HG02870 (cell line): ENCODE data around the gene ADORA1.

Experiments
- ATAC-seq: cut with Tn5 transposase; IDR thresholded peaks from one replicate; pipeline ENCODE4 v1.9.1; 2021; ENCODE audit warnings: mild to moderate bottlenecking, moderate library complexity; ENCODE audit not compliant: unreplicated experiment

ADORA1 gene

GRCh38 chr1:203153989-203154821 lies 26.7 kb downstream of the ADORA1 start:
- no peak for ATAC-seq

DNA sequence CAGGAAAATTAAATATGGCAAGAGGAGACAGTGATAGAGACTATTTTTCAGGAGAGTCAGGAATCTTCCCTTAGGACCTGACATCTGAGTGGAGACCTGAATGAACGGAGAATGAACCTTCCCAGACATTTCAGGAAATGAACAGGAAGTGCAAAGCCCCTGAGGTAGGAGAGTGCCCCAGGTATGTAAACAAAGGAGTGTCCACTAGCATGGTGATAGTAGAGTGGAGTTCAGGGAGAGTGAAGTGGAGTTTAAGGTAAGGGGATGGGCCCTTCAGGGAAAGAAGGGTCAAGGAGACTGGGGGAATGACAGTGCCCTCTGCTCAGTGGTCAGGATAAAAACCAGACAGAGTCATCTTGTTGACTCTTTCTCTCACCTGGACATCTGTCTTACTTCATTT lies 28.8 kb downstream of the ADORA1 start:
- ATAC-seq = no peak

DNA sequence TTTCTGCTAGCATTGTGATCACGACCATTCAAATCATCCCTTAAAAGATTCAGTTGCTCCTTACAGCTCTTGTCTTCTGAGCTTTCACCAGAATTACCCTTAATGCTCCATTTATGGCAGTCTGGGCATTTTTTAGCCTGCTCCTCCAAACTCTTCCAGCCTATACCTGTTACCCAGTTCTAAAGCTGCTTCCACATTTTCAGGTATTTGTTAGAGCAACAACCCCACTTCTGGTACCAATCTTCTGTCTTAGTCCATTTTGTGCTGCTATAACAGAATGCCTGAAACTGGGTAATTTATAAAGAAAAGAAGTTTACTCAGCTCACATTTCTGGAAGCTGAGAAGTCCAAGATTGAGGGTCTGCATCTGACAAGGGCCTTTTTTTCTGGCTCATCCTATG lies 30.9 kb downstream of the ADORA1 start:
- no peak for ATAC-seq

- ATAC-seq = no peak
Observed at GRCh38 chr1:203158960-203159665, 31.6 kb downstream of the ADORA1 start.

DNA sequence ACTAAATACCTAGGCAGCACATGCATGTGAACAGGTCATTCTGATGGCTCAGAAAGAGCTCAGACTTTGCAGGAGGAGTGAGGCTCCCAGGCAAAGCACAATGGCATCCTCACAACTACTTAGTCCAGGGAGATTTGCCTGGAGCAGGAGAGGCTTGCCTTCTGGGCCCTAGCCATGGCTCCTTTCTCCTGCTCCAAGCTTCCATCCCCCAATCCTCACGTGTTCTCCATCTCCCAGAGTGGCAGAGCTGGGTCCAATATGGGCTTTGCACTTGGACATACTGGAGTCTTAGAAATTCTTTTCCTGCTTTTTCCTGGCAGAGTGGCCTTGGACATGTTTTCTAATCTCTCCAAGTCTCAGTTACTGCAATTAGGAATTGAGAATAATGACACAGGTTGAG lies 32.3 kb downstream of the ADORA1 start:
- no peak for ATAC-seq

DNA sequence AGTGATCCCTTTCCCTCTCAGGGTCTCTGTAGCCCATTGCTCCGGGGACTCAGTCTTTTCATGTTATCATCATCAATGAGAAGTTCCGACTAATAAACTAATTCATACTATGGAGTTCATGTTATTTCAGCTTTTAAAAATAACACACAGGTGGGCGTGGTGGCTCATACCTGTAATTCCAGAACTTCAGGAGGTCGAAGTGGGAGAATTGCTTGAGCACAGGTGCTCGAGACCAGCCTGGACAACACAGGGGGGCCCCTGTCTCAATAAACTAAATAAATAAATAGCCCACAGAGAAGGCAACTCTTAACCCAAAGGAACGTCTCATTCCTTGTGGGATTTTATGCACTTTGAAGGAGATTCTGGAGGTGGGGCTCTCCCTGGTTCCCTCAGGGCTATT lies 33.6 kb downstream of the ADORA1 start:
- ATAC-seq = no peak

- ATAC-seq = no peak
Observed at GRCh38 chr1:203161703-203162102, 34.2 kb downstream of the ADORA1 start.

- no peak for ATAC-seq
Observed at GRCh38 chr1:203162403-203162802, 34.9 kb downstream of the ADORA1 start.

DNA sequence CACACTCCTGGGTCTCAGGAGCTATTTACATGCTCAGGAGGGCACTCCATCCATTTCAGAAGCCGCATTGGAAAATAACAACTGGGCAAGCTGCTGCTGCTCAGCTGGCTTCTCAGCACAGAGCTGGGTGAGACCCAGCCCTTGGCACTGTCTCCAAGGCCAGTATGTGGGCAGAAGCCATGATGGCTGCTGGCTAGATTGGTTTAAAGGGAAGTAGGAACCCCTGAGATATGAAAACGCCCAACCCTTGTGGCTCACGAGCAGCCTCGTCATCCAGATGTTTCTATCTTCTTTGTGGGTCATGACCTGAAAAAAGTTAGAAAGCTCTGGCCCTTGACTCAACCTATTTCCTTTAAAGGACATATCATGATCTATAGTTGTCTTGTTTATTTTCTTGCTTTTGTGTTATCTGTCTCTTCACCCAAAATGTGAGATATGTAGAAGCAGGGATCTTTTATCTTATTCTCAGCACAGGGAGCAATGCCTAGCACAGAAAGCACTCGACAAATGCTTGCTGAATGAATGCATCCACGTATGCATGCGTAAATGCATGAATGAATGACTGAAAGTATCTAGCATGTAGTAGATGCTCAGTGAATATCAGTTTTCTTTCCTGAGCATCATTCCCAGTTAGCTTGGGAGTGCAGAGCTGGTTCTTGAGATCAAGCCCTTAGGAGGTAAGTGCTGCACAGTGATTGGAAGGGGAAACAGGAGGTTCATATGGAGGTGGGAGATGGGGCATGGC lies 36.5 kb downstream of the ADORA1 start:
- ATAC-seq = no peak

DNA sequence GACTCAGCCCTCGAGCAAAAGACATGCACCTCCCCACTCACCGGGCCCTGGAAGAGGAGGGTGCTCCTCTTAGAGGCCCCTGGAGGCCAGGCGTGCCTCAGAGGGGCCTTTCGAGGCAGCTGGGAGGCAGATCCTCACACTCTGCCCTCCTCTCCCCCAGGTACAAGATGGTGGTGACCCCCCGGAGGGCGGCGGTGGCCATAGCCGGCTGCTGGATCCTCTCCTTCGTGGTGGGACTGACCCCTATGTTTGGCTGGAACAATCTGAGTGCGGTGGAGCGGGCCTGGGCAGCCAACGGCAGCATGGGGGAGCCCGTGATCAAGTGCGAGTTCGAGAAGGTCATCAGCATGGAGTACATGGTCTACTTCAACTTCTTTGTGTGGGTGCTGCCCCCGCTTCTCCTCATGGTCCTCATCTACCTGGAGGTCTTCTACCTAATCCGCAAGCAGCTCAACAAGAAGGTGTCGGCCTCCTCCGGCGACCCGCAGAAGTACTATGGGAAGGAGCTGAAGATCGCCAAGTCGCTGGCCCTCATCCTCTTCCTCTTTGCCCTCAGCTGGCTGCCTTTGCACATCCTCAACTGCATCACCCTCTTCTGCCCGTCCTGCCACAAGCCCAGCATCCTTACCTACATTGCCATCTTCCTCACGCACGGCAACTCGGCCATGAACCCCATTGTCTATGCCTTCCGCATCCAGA lies 37.7 kb downstream of the ADORA1 start:
- no peak for ATAC-seq

- no peak for ATAC-seq
Observed at GRCh38 chr1:203165800-203166161, 38.3 kb downstream of the ADORA1 start.

DNA sequence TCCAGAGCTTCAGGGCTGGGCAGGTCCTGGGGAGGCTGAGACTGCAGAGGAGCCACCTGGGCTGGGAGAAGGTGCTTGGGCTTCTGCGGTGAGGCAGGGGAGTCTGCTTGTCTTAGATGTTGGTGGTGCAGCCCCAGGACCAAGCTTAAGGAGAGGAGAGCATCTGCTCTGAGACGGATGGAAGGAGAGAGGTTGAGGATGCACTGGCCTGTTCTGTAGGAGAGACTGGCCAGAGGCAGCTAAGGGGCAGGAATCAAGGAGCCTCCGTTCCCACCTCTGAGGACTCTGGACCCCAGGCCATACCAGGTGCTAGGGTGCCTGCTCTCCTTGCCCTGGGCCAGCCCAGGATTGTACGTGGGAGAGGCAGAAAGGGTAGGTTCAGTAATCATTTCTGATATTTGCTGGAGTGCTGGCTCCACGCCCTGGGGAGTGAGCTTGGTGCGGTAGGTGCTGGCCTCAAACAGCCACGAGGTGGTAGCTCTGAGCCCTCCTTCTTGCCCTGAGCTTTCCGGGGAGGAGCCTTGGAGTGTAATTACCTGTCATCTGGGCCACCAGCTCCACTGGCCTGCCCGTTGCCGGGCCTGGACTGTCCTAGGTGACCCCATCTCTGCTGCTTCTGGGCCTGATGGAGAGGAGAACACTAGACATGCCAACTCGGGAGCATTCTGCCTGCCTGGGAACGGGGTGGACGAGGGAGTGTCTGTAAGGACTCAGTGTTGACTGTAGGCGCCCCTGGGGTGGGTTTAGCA lies 38.8 kb downstream of the ADORA1 start:
- no peak for ATAC-seq

- no peak for ATAC-seq
Observed at GRCh38 chr1:203167026-203167912, 39.7 kb downstream of the ADORA1 start.

GRCh38 chr1:203167913-203168200 lies 40.3 kb downstream of the ADORA1 start:
- ATAC-seq = no peak

DNA sequence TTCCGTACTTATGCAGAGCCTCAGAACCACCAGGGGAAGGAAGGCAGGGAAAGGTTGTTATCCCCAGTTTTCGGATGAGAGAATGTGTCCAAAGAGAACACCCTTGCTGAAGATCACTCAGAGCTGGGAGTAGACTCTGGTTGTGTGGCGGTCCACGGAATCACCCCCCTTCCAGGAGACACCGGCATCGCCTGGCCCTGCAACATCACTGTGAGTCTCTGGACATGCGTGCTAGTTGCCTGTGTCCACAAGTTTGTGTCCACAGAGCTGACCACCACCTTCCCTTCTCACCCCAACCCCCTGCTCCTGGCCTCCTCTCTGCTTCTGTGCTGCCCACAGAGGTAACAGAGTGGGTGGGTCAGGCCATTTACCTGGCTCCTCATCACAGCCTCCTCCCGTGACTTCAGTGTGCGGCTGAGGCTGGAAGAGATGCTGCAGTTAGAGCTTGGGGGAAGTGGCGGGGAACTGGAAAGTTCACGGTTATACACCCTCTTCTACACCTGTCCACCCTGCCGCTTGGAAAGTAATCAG lies 40.8 kb downstream of the ADORA1 start:
- ATAC-seq = no peak

DNA sequence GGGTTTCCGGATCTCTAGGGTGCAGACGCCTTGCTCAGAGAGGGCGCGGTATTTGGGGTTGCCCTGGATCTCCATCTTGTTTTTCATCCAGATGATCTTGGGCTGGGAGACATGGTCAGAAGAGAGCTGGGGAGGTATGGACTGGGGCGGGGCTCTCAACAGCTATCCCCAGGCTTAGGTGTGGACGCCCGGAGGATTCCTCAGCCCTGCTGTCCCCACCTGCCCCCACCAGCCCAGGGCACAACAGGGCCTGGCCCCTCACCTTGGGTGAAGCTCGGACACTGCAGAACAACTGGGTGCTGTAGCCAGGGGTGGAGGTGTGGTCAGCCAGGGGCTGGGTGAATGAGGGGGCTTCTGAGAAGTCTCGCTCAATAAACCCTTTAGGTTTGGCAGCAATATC lies 41.5 kb downstream of the ADORA1 start:
- ATAC-seq = no peak

DNA sequence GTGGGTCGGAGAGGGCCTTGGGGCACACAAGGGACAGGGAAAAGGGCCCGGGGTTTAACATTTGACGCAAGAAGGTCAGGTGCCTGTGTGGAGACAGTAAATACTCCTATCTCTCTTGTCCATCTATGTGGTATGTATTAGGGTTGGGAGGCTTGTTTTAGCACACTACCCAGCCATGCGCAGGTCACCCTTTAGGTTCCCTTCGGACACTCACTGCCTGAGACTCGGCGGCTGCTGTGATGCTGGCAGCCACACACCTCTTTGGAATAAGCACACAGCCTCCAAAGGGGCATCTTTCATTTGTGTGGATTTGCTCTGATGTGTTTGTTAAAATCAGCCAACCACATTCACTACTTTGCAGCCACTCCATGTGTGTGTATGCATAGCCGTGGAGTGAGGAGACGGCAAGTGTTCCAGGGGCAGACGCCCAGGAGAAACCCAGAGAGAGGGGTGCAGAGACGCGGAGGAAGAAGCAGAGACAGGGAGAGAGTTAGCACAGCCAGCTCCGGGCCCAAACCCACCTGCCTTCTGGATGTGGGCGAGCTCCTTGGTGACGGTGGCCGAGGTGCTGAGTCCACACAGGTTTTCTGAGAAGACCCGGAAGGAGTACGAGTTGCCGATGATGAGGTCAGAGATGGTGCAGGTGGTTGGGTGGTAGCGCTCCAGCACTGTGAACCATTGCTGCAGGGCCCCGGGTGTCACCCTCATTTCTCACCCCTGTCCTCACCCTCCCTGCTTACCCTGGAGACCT lies 42.4 kb downstream of the ADORA1 start:
- ATAC-seq = no peak

- no peak for ATAC-seq
Observed at GRCh38 chr1:203170625-203171330, 43.3 kb downstream of the ADORA1 start.
